Measurements from ENCODE around the gene COL24A1.

Gene COL24A1

DNA sequence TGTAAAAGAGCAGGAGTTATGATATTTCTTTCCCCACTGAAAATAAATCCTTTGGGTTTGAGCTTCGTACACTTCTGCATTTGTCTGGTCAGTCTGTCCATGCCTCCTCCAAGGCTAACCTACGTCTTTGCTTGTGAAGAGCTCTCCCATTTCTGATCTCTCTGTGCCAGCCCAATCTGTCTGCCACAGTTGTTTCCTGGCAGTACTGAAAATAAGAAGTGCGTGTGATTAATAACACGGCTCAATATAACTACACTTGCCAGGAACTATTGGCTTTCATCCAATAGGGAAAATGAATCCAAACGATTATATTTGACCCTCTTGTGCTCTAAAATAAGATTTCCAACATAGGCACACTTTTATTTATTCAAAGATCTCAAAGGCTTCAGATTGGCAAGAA is 19.2 kb upstream of the COL24A1 start:
- no peak for TF ChIP-seq POLR2A (IDR thresholded peaks at IDR 0.05; ENCODE audit: low read depth, low read length)
- DNase-seq (ENCODE audit: insufficient read length, low spot score) (no peak), FAIRE-seq (no peak)

DNA sequence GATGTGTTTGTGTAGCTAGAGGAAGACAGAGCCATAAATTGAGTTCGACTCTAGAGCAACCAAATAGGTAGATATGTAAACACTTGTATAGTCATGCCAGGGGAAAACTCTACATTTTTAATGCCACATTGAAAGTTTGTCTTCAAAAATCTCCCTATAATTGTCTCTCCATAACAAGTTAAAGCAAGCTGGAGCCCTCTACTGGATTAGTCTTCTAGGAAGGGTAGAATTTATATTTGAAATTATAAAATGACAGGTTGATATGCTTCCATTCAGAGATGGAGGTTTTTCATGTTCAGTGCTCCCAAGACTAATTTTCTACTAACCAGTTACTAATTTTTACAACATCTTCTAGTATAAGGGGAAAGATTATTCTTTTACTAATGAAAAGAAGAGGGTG is 13.1 kb upstream of the COL24A1 start:
- FAIRE-seq (no peak), DNase-seq (ENCODE audit: insufficient read length, low spot score) (no peak)
- no peak for TF ChIP-seq POLR2A (IDR thresholded peaks at IDR 0.05; ENCODE audit: low read depth, low read length)

DNA sequence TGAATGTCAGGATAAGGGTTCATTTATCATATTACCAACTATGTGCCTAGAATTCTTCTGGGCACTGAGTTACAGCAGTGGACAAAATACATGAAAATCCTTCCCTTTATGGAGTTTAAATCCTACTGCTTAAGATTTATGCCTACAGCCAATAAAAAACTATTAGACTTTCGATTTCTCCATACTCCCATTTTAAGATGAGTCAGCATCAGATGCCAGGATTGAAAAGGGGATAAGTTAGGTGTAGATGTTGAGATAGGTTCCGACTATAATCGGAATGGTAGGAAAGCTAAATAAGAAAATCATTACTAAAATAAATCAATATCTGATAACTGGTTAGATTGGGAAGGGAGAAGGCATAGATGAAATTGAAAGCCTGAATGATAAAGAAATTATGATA is 3.2 kb upstream of the COL24A1 start:
- DNase-seq (ENCODE audit: insufficient read length, low spot score): no peak
- no peak for TF ChIP-seq POLR2A (IDR thresholded peaks at IDR 0.05; ENCODE audit: low read depth, low read length)

DNA sequence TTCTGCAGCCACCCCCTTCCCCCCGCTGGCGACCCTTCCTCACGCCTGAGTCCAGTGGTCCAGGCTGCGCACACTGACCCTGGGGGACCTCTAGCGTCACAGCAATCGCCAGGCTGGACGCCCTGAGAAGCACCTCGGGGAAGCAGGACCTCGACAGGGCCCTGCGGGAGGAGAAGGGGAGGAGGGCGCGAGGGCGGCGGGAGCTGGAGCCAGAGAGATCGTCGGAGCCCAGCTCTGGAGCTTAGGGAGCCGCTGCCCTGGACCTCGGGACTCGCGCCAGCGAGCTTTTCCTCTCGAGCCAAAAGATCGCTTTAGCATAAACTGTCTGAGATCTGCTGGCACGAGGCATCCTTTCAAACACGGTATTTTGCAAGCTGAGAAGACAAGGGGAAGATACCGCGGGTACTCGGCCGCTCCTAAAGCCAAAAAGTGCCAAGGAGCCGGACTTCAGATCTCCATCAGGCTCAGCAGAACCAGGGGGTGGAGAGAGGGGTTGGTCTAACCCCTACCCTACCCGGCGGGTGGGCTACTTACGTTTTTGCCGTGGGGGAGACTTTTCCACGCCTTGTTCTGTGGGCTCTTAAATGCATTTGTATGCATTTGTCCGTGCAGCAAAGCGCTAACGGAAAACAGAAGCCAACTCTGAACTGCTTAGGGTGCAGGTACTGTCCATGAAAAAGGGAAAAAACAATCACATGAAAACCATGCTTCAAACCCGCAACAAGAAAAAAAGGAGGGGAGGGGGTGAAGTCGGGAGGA is 586 bp downstream of the COL24A1 start:
- FAIRE-seq: no peak
- TF ChIP-seq POLR2A (IDR thresholded peaks at IDR 0.05; ENCODE audit: low read depth, low read length): no peak
- no peak for DNase-seq (ENCODE audit: insufficient read length, low spot score)

More for the DNA sequence above, 3.2 kb upstream of the COL24A1 start:
- FAIRE-seq: no peak

DNA sequence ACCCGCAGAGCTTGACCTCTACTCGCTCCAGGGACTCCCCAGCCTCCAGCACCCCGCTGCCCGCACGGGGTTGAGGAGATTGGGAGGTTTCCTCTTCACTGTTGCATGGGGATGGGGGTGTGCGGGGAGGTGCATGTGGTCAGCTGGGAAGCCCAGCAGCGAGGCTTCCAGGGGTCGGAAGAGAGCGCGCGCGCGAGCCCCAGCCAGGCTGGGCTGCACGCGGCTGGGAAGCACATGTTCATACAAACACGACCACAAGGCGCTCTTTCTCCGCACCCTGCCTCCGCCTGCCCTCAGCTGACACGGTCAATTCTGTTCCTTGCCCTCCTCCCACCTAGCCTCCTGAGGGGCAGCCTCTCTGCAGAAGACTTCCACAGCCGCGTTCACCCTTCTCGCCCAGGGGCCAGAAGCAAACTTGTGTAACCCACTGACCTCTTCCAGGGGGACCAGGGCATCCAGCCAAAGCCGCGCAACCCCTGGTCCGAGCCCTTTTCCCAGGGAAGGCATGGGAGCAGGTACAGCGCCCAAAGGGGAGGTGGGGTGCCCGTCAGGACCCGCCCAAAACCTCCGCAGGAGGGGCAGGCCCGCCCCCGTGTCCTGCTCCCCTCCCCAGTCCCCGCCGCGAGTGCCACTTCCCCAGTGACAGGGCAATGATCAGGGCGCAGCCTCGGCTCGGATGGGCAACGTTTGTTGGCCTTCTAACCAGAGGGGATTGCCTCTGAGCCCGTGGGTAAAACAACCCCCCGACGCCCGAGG is 1.3 kb downstream of the COL24A1 start:
- TF ChIP-seq POLR2A (IDR thresholded peaks at IDR 0.05; ENCODE audit: low read depth, low read length): no peak
- DNase-seq (ENCODE audit: insufficient read length, low spot score) (no peak), FAIRE-seq (no peak)

DNA sequence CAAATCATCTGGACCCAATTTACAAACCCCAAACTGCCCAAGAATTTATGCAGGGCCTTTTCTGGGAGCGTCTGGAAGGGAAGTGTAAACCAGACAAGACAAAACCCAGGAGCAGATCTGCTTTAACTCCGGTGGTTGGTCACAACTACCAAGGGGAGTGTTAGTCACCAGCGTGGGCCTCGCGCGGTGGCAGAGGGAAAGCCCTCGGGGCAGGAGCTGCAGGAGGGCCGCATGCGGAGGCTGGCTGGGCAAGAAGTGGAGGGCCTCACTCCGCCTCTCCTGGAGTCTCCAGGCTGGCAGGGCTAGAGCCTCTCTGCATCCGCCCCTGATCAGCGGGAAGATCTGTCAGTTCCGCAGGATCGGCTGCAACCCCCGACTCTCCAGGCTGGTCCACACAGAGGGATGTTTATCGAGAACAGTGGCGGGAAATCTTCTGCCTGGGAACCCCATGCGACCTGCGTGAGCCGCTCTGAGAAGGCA is 2.0 kb downstream of the COL24A1 start:
- FAIRE-seq (no peak), DNase-seq (ENCODE audit: insufficient read length, low spot score) (no peak)
- no peak for TF ChIP-seq POLR2A (IDR thresholded peaks at IDR 0.05; ENCODE audit: low read depth, low read length)

DNA sequence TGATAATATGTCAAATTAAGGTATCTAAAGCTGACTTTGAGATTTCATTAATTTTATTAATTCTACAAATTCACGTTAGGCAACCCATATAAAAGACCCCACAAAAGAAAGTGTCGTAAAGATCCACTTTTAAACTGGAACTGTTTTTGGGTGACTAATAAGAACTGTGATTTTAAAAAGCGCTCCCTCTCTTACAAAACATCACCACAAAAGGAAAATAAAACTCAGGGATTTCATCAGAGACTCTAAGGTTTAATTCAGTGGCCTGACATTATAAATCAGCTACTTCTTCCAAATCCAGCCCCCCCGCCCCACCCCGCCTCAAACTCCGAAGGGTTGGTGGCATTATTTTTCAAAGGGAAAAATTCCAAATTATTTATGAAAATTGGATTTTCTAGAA is 2.7 kb downstream of the COL24A1 start:
- DNase-seq (ENCODE audit: insufficient read length, low spot score) (no peak), FAIRE-seq (no peak)
- no peak for TF ChIP-seq POLR2A (IDR thresholded peaks at IDR 0.05; ENCODE audit: low read depth, low read length)

DNA sequence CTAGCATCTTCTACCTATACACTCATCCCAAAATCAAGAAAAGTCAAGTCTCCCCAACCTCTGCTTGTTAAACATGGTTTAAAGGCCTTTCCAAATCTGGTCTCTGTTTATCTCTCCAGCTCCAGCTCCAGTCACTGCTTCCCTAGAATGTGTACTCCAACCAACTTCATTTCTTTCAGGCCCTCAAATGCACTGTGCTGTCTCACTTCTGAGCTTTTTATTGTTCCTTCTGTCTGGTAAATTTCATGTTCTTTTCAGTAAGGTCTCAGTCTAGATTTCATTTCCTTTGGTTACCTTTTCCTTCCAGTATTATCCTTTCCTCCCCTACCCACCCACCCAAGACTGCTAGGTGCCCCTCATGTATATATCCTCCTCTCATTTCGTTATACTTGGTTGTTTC is 3.7 kb downstream of the COL24A1 start:
- no peak for TF ChIP-seq POLR2A (IDR thresholded peaks at IDR 0.05; ENCODE audit: low read depth, low read length)
- DNase-seq (ENCODE audit: insufficient read length, low spot score) (no peak), FAIRE-seq (no peak)

DNA sequence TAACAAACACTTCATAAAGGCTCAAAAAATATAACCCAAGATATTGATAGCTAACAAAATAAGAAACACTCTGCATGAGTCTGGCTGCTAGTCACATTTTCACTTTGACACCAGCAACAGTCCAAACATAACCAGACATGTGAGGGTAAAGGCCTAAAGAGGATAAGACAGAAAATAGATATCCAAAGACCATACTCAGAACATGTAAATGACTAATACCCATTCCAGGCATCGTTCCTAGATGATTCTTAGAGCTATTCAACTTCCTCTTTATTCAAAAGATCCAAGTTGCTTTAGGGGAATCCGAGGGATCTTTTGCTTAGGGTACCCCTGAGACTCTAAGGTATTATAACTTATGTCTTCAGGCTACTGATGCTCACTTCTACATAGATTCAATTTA is 5.1 kb downstream of the COL24A1 start:
- TF ChIP-seq POLR2A (IDR thresholded peaks at IDR 0.05; ENCODE audit: low read depth, low read length): no peak
- DNase-seq (ENCODE audit: insufficient read length, low spot score) (no peak), FAIRE-seq (no peak)

DNA sequence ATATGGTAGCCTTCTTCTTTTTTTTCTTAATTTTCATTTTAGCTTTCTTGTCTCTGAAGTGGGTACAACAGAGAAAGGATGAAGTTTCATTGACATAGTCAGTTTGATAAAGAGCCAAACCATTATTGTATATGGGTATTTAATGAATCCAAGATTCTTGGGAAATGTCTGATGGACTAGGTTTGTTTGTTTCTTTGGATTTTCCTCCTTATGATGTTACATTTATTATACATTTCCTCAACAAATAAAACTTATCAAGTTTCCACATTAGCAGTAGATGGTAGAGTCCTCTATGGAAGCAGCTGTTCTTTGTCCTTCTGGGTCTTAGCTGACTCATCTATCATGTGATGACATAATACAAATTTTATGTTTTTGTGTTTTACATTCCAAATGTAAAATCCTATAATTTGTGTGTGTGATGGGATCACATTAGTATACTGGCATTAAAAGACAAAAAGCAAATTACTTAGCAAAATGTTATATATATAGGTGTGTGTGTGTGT is 6.0 kb downstream of the COL24A1 start:
- TF ChIP-seq POLR2A (IDR thresholded peaks at IDR 0.05; ENCODE audit: low read depth, low read length): no peak
- no peak for DNase-seq (ENCODE audit: insufficient read length, low spot score)
- no peak for FAIRE-seq

DNA sequence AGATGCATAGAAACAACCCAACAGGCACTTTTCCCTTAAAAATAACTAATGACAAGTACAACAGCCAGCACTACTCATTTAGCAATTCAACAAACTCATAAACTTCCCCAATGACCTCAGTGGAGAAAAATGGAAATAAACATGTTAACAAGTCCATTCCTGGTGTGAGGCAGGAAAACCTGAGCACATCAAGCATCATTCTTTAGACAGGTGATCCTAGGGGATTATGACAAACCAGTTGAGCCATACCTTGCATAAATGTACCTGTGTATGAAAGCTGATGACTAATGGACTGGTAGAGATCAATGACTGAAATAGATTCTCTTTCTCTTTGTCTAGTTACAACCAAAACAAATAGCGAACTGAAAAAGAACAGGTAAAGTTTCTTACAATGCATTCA is 7.0 kb downstream of the COL24A1 start:
- no peak for FAIRE-seq
- no peak for TF ChIP-seq POLR2A (IDR thresholded peaks at IDR 0.05; ENCODE audit: low read depth, low read length)

DNA sequence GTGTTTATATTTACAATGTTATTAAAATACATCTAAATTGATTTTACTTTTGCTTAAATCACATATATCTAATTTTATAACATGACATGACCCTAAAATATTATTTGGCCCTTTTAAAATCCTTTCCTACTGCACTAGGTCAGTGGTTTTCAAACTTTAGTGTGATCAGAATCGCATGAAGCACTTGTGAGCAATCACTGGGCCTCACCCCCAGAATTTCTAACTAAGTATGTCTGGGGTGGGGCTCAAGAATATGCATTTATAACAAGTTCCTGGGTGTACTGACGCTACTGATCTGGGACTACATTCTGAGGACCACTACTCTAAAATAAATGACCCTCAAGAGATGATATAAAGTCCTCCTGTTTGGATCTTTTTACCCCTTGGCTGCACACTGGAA is 8.8 kb downstream of the COL24A1 start:
- no peak for FAIRE-seq

More for the DNA sequence above, 7.0 kb downstream of the COL24A1 start:
- no peak for DNase-seq (ENCODE audit: insufficient read length, low spot score)

DNA sequence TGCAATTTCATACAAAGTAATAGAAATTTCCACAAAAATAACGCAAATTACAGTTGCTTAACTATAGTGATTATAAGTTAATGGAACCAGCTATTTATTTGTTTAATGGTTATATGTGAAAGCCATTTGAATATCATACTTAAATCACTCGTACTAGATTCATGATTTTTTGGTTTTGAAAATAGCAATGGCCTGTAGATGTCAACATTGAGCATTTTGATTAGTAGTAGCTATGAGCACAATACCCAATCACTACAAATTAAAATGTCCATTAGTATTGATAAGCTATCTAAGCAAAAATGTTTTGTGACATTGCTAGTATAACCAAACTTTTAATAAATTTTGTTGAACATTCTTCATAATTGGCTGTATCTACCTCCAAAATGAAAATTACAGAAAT is 10.0 kb downstream of the COL24A1 start:
- DNase-seq (ENCODE audit: insufficient read length, low spot score) (no peak), FAIRE-seq (no peak)
- TF ChIP-seq POLR2A (IDR thresholded peaks at IDR 0.05; ENCODE audit: low read depth, low read length): no peak

More for the DNA sequence above, 8.8 kb downstream of the COL24A1 start:
- no peak for TF ChIP-seq POLR2A (IDR thresholded peaks at IDR 0.05; ENCODE audit: low read depth, low read length)
- DNase-seq (ENCODE audit: insufficient read length, low spot score): no peak

DNA sequence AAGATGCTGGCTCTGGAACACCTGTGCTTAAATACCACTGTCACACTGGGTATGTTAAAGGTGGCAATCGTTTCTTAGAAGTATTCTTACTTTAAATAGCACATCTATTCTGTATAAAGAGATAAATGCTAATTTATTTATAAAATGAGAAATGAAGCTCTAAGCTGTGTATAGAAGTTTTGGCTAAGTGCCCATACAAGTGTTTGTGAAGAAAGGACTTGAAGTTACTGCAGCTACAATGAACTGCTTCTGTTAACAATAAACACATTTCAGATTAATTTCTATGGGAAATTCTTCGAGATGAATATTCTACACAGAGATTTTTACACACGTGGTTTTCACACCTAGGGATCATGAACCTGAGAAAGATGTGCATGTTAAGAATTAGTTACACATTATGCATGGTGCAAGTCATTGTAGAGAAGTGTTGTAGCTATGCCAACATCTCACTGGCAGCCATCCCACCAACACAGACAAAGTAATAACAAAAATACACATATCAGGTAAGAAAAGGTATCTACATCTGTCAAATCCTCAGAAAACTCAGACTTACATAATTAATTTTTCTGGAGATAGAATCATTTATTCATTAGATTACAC is 16.2 kb downstream of the COL24A1 start:
- no peak for DNase-seq (ENCODE audit: insufficient read length, low spot score)
- no peak for FAIRE-seq
- TF ChIP-seq POLR2A (IDR thresholded peaks at IDR 0.05; ENCODE audit: low read depth, low read length): no peak
